Panc1 (cell line): ENCODE measurements around the gene CIAO1. TPM values are rescaled to one million over a fixed set of nuclear protein-coding genes. Genes with fewer than 3 reads are reported as not detected.

Source experiments
- ATAC-seq: fragments of 200-7000 bp; cut with Tn5 transposase; 2 replicates; pipeline ENCODE4 v1.9.1; 2020; ENCODE audit warnings: mild to moderate bottlenecking, moderate library complexity
- BruUV-seq: library from RNA; stranded (reverse); fragments of 400-500 nt; replicated peaks from 2 replicates; lab custom pipeline; 2021; lab: Mats Ljungman, UMichigan
- CTCF ChIA-PET: fragments of 300-600 bp; sonication (Branson Sonifier 250); formaldehyde crosslinking; loops from one replicate; lab custom pipeline; 2022; ENCODE audit warnings: antibody characterized with exemption; lab: Charles Lee
- POLR2A ChIA-PET: fragments of 300-600 bp; sonication (Branson Sonifier 250); formaldehyde crosslinking; loops from one replicate; lab custom pipeline; 2022; ENCODE audit warnings: antibody characterized with exemption; lab: Charles Lee
- DNase-seq: peaks from one replicate; pipeline ENCODE4 v3.0.0-alpha.2; 2010; ENCODE audit warnings: low read depth, low spot score
- H3K27ac ChIP-seq: 2 replicates; pipeline ENCODE4 v1.5.1; 2011; ENCODE audit warnings: mild to moderate bottlenecking, low read length, inconsistent platforms
- H3K27me3 ChIP-seq: fragments of 200-500 bp; sonication (Bioruptor generic); 2 replicates; pipeline ENCODE4 v1.6.0; 2014; ENCODE audit warnings: low read length, inconsistent platforms; ENCODE audit not compliant: control insufficient read depth, insufficient read depth
- H3K36me3 ChIP-seq: fragments of 200-500 bp; sonication (Bioruptor generic); 2 replicates; pipeline ENCODE4 v1.5.1; 2014; ENCODE audit warnings: inconsistent platforms, mild to moderate bottlenecking, low read length, moderate library complexity; ENCODE audit not compliant: control insufficient read depth, insufficient read depth
- H3K4me1 ChIP-seq: 2 replicates; pipeline ENCODE4 v1.5.1; 2011; ENCODE audit warnings: inconsistent platforms, mild to moderate bottlenecking, low read length, moderate library complexity; ENCODE audit not compliant: control insufficient read depth, insufficient read depth
- H3K4me3 ChIP-seq, 2 experiments: 2 replicates each; pipeline ENCODE4 v1.5.1; 2011 to 2012; ENCODE audit warnings: low read depth in 2 of 2, low read length in 2 of 2, mild to moderate bottlenecking in 2 of 2, inconsistent platforms in 1 of 2, moderate library complexity in 1 of 2
- H3K9me3 ChIP-seq: fragments of 200-500 bp; sonication (Bioruptor generic); 2 replicates; pipeline ENCODE4 v1.5.1; 2014; ENCODE audit warnings: low read depth, mild to moderate bottlenecking, inconsistent platforms, low read length, moderate library complexity; ENCODE audit not compliant: control insufficient read depth, insufficient read depth
- POLR2AphosphoS5 ChIP-seq: IDR thresholded peaks from 2 replicates; pipeline ENCODE4 v1.6.1; 2012; ENCODE audit warnings: mild to moderate bottlenecking, low read depth, low read length, moderate library complexity
- SIN3A ChIP-seq: IDR thresholded peaks from 2 replicates; pipeline ENCODE4 v1.6.1; 2012; ENCODE audit warnings: low read depth, mild to moderate bottlenecking, low read length, moderate library complexity, borderline replicate concordance; ENCODE audit not compliant: insufficient read depth
- TCF7L2 ChIP-seq: IDR thresholded peaks from 2 replicates; pipeline ENCODE4 v1.6.1; 2011; ENCODE audit warnings: mild to moderate bottlenecking, low read depth, low read length, inconsistent platforms
- in situ Hi-C: cut with HindIII; loops from 2 replicates; pipeline ENCODE4 v1.10.0; 2016; ENCODE audit warnings: low sequenced_read_pairs, low pct_unique_long_range_greater_than_20kb
- intact Hi-C: fragments of 100-400 bp; cut with micrococcal nuclease; formaldehyde crosslinking; loops from one replicate; pipeline ENCODE4 v1.10.0; 2022; ENCODE audit not compliant: unreplicated experiment
- total RNA-seq: library from RNA; stranded (reverse); gene quantifications from one replicate; pipeline ENCODE4 v1.2.1, GENCODE V29; 2021; ENCODE audit not compliant: unreplicated experiment
- TF ChIP-seq, protein P1 (sequence below), 2 experiments: IDR thresholded peaks; 2 replicates each; pipeline ENCODE4 v1.6.1; 2011 to 2012; ENCODE audit warnings: low read depth in 2 of 2, control low read depth in 1 of 2, low read length in 1 of 2, mild to moderate bottlenecking in 1 of 2, moderate library complexity in 1 of 2; ENCODE audit not compliant: insufficient read depth in 1 of 2
- TF ChIP-seq, protein P2 (sequence below): fragments of 450-650 bp; IDR thresholded peaks from 2 replicates; pipeline ENCODE4 v1.5.1; 2017; ENCODE audit warnings: mild to moderate bottlenecking

The CIAO1 gene
- total RNA-seq, 1 experiment from 2014 or later = 85.5 TPM

DNA sequence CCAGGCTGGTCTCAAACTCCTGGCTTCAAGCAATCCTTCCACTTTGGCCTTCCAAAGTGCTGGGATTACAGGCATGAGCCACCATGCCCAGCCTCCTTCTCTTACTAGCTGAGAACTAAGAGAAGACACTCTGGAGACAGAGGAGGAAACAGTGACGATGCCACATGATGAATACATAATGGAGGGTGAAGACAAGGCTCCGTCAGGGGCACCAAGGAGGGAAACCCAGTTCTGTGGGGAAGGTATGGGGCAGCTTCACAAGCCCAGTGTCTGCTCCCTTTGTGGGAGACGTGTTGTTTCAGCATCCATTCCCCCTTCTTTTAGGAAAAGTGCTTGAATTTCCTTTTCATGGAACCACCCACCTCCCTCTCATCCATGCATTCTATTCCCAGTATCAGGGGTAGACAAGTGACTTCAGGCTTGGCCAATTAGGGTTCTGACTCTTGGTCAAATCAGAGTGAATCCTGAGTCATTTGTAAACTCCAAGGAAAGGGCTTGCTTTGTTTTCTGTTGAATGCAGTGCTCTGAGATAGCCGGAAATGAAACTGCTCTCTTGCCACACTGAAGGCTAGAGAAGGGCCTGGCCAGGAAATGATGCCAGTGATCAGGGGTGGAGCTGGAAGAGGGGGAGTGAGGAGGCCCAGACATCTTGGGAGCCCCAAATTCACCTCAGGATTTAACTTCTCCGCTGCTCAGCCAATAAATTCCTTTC lies 24.0 kb upstream of the CIAO1 start:
- no TSS peak for BruUV-seq
- DNase-seq = no peak
- in situ Hi-C loops (no loop called here), intact Hi-C loops (no loop called here)
- no peaks in the 10 kb centered on the region for H3K9me3 ChIP-seq
- no peaks in the 10 kb centered on the region for H3K27me3 ChIP-seq
- no peak for ATAC-seq
- H3K4me1 ChIP-seq = no peaks in the 10 kb centered on the region
- no peak overlapping the region for H3K4me3 ChIP-seq
- ChIA-PET POLR2A (no interaction called here), CTCF (no interaction called here)
- TF ChIP-seq POLR2AphosphoS5 (no peak), TCF7L2 (no peak), SIN3A (no peak)
- TF ChIP-seq, protein P1, sequence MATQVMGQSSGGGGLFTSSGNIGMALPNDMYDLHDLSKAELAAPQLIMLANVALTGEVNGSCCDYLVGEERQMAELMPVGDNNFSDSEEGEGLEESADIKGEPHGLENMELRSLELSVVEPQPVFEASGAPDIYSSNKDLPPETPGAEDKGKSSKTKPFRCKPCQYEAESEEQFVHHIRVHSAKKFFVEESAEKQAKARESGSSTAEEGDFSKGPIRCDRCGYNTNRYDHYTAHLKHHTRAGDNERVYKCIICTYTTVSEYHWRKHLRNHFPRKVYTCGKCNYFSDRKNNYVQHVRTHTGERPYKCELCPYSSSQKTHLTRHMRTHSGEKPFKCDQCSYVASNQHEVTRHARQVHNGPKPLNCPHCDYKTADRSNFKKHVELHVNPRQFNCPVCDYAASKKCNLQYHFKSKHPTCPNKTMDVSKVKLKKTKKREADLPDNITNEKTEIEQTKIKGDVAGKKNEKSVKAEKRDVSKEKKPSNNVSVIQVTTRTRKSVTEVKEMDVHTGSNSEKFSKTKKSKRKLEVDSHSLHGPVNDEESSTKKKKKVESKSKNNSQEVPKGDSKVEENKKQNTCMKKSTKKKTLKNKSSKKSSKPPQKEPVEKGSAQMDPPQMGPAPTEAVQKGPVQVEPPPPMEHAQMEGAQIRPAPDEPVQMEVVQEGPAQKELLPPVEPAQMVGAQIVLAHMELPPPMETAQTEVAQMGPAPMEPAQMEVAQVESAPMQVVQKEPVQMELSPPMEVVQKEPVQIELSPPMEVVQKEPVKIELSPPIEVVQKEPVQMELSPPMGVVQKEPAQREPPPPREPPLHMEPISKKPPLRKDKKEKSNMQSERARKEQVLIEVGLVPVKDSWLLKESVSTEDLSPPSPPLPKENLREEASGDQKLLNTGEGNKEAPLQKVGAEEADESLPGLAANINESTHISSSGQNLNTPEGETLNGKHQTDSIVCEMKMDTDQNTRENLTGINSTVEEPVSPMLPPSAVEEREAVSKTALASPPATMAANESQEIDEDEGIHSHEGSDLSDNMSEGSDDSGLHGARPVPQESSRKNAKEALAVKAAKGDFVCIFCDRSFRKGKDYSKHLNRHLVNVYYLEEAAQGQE (IDR thresholded peaks at IDR 0.05; ENCODE audit: insufficient read depth in 1 of 2, low read depth in 2 of 2, low read length in 1 of 2) = no peak
- TF ChIP-seq, protein P2, sequence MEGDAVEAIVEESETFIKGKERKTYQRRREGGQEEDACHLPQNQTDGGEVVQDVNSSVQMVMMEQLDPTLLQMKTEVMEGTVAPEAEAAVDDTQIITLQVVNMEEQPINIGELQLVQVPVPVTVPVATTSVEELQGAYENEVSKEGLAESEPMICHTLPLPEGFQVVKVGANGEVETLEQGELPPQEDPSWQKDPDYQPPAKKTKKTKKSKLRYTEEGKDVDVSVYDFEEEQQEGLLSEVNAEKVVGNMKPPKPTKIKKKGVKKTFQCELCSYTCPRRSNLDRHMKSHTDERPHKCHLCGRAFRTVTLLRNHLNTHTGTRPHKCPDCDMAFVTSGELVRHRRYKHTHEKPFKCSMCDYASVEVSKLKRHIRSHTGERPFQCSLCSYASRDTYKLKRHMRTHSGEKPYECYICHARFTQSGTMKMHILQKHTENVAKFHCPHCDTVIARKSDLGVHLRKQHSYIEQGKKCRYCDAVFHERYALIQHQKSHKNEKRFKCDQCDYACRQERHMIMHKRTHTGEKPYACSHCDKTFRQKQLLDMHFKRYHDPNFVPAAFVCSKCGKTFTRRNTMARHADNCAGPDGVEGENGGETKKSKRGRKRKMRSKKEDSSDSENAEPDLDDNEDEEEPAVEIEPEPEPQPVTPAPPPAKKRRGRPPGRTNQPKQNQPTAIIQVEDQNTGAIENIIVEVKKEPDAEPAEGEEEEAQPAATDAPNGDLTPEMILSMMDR = no peak
- no peak overlapping the region for H3K27ac ChIP-seq
- H3K36me3 ChIP-seq = no peaks in the 10 kb centered on the region

DNA sequence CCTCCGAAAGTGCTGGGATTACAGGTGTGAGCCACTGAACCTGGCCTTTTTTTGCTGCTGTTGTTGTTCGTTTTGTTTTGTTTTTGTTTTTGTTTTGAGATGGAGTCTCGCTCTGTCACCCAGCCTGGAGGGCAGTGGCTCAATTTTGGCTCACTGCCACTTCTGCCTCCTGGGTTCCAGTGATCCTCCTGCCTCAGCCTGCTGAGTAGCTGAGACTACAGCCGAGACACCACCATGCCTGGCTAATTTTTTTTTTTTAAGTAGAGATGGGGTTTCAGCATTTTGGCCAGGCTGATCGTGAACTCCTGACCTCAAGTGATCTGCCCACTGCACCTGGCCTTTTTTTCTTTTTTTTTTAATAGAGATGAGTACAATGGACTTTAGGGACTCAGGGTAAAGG lies 22.2 kb upstream of the CIAO1 start:
- Histone ChIP-seq H3K9me3 (no peaks in the 10 kb centered on the region), H3K27ac (no peak overlapping the region), H3K27me3 (no peaks in the 10 kb centered on the region), H3K4me1 (no peaks in the 10 kb centered on the region), H3K36me3 (no peaks in the 10 kb centered on the region), H3K4me3 (no peak overlapping the region)
- in situ Hi-C loops = no loop called here
- ChIA-PET CTCF (no interaction called here), POLR2A (no interaction called here)
- DNase-seq (no peak), ATAC-seq (no peak)
- TF ChIP-seq, protein P2 = no peak
- TF ChIP-seq POLR2AphosphoS5 (no peak), SIN3A (no peak), TCF7L2 (no peak)
- TF ChIP-seq, protein P1 (IDR thresholded peaks at IDR 0.05; ENCODE audit: insufficient read depth in 1 of 2, low read depth in 2 of 2, low read length in 1 of 2) = no peak
- no TSS peak for BruUV-seq
- intact Hi-C loops = no loop called here
